ENCODE measurements around the gene OR6S1. TPM values are rescaled to one million over a fixed set of nuclear protein-coding genes. Genes with fewer than 3 reads are reported as not detected.

Gene OR6S1
- not detected for total RNA-seq

- DNase-seq: no peak
- Histone ChIP-seq H3K27me3 (no peaks in the 10 kb centered on the region), H3K36me3 (replicated peaks in 1 of 2; ENCODE audit: insufficient read depth in 1 of 2, low read depth in 2 of 2) (no peaks in the 10 kb centered on the region), H3K9me3 (no peaks in the 10 kb centered on the region), H3K27ac (no peak within 1 kb of the TSS), H3K4me3 (no peak within 1 kb of the TSS), H3K4me1 (no peaks in the 10 kb centered on the region)
- intact Hi-C loops (cut with DNase I): no loop called here
- no peak for ATAC-seq
- WGBS, 2 donors: 57 to 76% methylated on average over 2 of the region's 2 CpGs
- TF ChIP-seq, protein P1, sequence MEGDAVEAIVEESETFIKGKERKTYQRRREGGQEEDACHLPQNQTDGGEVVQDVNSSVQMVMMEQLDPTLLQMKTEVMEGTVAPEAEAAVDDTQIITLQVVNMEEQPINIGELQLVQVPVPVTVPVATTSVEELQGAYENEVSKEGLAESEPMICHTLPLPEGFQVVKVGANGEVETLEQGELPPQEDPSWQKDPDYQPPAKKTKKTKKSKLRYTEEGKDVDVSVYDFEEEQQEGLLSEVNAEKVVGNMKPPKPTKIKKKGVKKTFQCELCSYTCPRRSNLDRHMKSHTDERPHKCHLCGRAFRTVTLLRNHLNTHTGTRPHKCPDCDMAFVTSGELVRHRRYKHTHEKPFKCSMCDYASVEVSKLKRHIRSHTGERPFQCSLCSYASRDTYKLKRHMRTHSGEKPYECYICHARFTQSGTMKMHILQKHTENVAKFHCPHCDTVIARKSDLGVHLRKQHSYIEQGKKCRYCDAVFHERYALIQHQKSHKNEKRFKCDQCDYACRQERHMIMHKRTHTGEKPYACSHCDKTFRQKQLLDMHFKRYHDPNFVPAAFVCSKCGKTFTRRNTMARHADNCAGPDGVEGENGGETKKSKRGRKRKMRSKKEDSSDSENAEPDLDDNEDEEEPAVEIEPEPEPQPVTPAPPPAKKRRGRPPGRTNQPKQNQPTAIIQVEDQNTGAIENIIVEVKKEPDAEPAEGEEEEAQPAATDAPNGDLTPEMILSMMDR (IDR thresholded peaks at IDR 0.05): no peak
- TF ChIP-seq POLR2A (IDR thresholded peaks at IDR 0.05): no peak
Measured at GRCh38 chr14:20641591-20641990, at the start of gene OR6S1. OR6S1 (minus strand) TSS chr14:20641691; CDS start chr14:20641691, 0 bp downstream.

GRCh38 chr14:20690848-20691640 is 49.6 kb upstream of the OR6S1 start:
- DNase-seq (peak; percentile 65 to 81 (median 68)), ATAC-seq (peak; percentile 81)
- no peaks in the 10 kb centered on the region for H3K9me3 ChIP-seq
- H3K27ac ChIP-seq: peak overlapping the region in 2 of 4 donors; percentile 37 to 60
- H3K4me3 ChIP-seq: no peak overlapping the region
- TF ChIP-seq, protein P1 (IDR thresholded peaks at IDR 0.05): peak; percentile 72 to 97 (median 95)
- TF ChIP-seq POLR2A (IDR thresholded peaks at IDR 0.05): no peak
- no peaks in the 10 kb centered on the region for H3K27me3 ChIP-seq
- WGBS, 2 donors: 8 to 9% methylated on average over 9 of the region's 9 CpGs
- peaks cover 43% of the 10 kb centered on the region for H3K4me1 ChIP-seq
- H3K36me3 ChIP-seq (replicated peaks in 1 of 2; ENCODE audit: insufficient read depth in 1 of 2, low read depth in 2 of 2): peaks cover 0 to 2% of the 10 kb centered on the region in 2 donors
- intact Hi-C loops (cut with DNase I): no loop called here

- no peak for TF ChIP-seq POLR2A (IDR thresholded peaks at IDR 0.05)
- TF ChIP-seq, protein P1 (IDR thresholded peaks at IDR 0.05): no peak
- H3K4me1 ChIP-seq: peaks cover 60% of the 10 kb centered on the region
- H3K27me3 ChIP-seq: no peaks in the 10 kb centered on the region
- no peaks in the 10 kb centered on the region for H3K9me3 ChIP-seq
- no peak within 1 kb of the TSS for H3K4me3 ChIP-seq
- H3K27ac ChIP-seq: peak within 1 kb of the TSS; percentile 8 to 99 (median 97)
- intact Hi-C loops (cut with DNase I): no loop called here
- no peaks in the 10 kb centered on the region for H3K36me3 ChIP-seq (replicated peaks in 1 of 2; ENCODE audit: insufficient read depth in 1 of 2, low read depth in 2 of 2)
- DNase-seq: no peak
- ATAC-seq: no peak
- WGBS, 2 donors: 35 to 48% methylated on average over 7 of the region's 7 CpGs
Measured at GRCh38 chr14:20688167-20688839, 46.8 kb upstream of the OR6S1 start, which contains the start of gene ANG. ANG (plus strand) TSS chr14:20688764; CDS start chr14:20693565, 4,801 bp downstream.

GRCh38 chr14:20687362-20688166 is 46.1 kb upstream of the OR6S1 start:
- Histone ChIP-seq H3K4me1 (peaks cover 60% of the 10 kb centered on the region), H3K27me3 (no peaks in the 10 kb centered on the region), H3K9me3 (no peaks in the 10 kb centered on the region), H3K4me3 (no peak overlapping the region), H3K27ac (peak overlapping the region; percentile 58 to 99 (median 97)), H3K36me3 (replicated peaks in 1 of 2; ENCODE audit: insufficient read depth in 1 of 2, low read depth in 2 of 2) (no peaks in the 10 kb centered on the region)
- TF ChIP-seq POLR2A (IDR thresholded peaks at IDR 0.05): peak in 2 of 3 donors; percentile 33 to 36
- TF ChIP-seq, protein P1 (IDR thresholded peaks at IDR 0.05): no peak
- ATAC-seq (peak; percentile 37), DNase-seq (peak; percentile 38 to 67 (median 44))
- intact Hi-C loops (cut with DNase I): no loop called here
- WGBS, 2 donors: 31 to 41% methylated on average over 5 of the region's 5 CpGs

Measured in body of pancreas (tissue), 4 donors.